ENCODE results near the gene CALCOCO1. TPM values are rescaled to one million over a fixed set of nuclear protein-coding genes. Genes with fewer than 3 reads are reported as not detected.

The CALCOCO1 gene
- total and polyA plus RNA-seq, 10 of the 15 experiments (the other 5 are each of a cell fraction or from before 2014, with no cell fraction given), result 2.8 to 55.9 (median 13.7) TPM

- in situ Hi-C loops (cut with MboI), result no loop called here
- DNase-seq (ENCODE audit: low read depth, low spot score) (no peak), FAIRE-seq (no peak), ATAC-seq (no peak)
- Histone ChIP-seq H3K27me3 (replicated peaks in 1 of 2; ENCODE audit: control insufficient read depth in 2 of 2, insufficient read depth in 2 of 2, low read length in 1 of 2) (peaks cover 0 to 6% of the 10 kb centered on the region in 2 experiments; a peak in 1 of 4 replicates), H3K79me2 (ENCODE audit: control insufficient read depth, insufficient read depth, low read length) (no peaks in the 10 kb centered on the region), H3K4me3 (no peak overlapping the region), H2AFZ (ENCODE audit: control insufficient read depth, low read depth, low read length) (no peak overlapping the region), H3K4me1 (ENCODE audit: control insufficient read depth, insufficient read depth, low read length) (no peaks in the 10 kb centered on the region), H3K4me2 (ENCODE audit: control insufficient read depth, insufficient read depth) (no peak overlapping the region), H4K20me1 (ENCODE audit: control insufficient read depth, insufficient read depth) (no peaks in the 10 kb centered on the region), H3K36me3 (ENCODE audit: control insufficient read depth in 2 of 2, insufficient read depth in 2 of 2, low read length in 1 of 2) (no peaks in the 10 kb centered on the region), H3K9me3 (replicated peaks; ENCODE audit: control insufficient read depth, insufficient read depth, low read length) (no peaks in the 10 kb centered on the region), H3K27ac (ENCODE audit: control insufficient read depth, insufficient read depth) (no peak overlapping the region), H3K9ac (ENCODE audit: control insufficient read depth, insufficient read depth, low read length) (no peak overlapping the region)
- no TSS peak for BruUV-seq (replicated peaks)
- intact Hi-C loops (cut with micrococcal nuclease; ENCODE audit: unreplicated experiment), result no loop called here
- TF ChIP-seq CTCF (IDR thresholded peaks at IDR 0.05 in 2 of 3, conservative IDR thresholded peaks at IDR 0.05 in 1 of 3; ENCODE audit: control insufficient read depth in 2 of 3, extremely low read depth in 1 of 3, insufficient read depth in 1 of 3, low read depth in 3 of 3, low read length in 3 of 3) (no peak), FOS (IDR thresholded peaks at IDR 0.05; ENCODE audit: borderline replicate concordance, extremely low read depth, insufficient read length) (no peak), DPF2 (IDR thresholded peaks at IDR 0.05) (no peak), IRF4 (IDR thresholded peaks at IDR 0.05; ENCODE audit: low read depth, low read length) (no peak), TARDBP (IDR thresholded peaks at IDR 0.05; ENCODE audit: borderline replicate concordance) (no peak), ZSCAN29 (IDR thresholded peaks at IDR 0.05) (no peak), CHD1 (IDR thresholded peaks at IDR 0.05; ENCODE audit: low read depth, low read length) (no peak), JUND (IDR thresholded peaks at IDR 0.05; ENCODE audit: low read depth, low read length) (no peak), ZZZ3 (IDR thresholded peaks at IDR 0.05; ENCODE audit: control insufficient read depth, insufficient read length, low read depth) (no peak), TCF3 (IDR thresholded peaks at IDR 0.05; ENCODE audit: borderline replicate concordance, insufficient read depth, low read depth, low read length) (no peak), KLF5 (IDR thresholded peaks at IDR 0.05; ENCODE audit: partially characterized antibody) (no peak), MYB (IDR thresholded peaks at IDR 0.05; ENCODE audit: borderline replicate concordance, low read depth, low read length) (no peak), NR2C2 (IDR thresholded peaks at IDR 0.05; ENCODE audit: borderline replicate concordance, control insufficient read depth, insufficient read length, low read depth) (no peak), SKIL (IDR thresholded peaks at IDR 0.05; ENCODE audit: low read depth, poor library complexity, severe bottlenecking) (no peak), NRF1 (conservative IDR thresholded peaks at IDR 0.05; ENCODE audit: low read depth, low read length) (no peak), MTA2 (IDR thresholded peaks at IDR 0.05; ENCODE audit: low read depth) (no peak)
- ChIA-PET SMC1A (ENCODE audit: uncharacterized antibody, unreplicated experiment) (interaction anchor here (0.5 to 1.4 kb wide), 2 partner anchors 20 to 34 kb away, joined by 3 read pairs; no protein-coding TSS in a partner anchor), POLR2A (no interaction called here), RAD21 (ENCODE audit: unreplicated experiment) (no interaction called here), CTCF (interaction anchor here (0.8 to 6.9 kb wide), 4 partner anchors 21 to 167 kb away, joined by 3 to 101 read pairs (median 6); no protein-coding TSS in a partner anchor)
- 63% methylated on average over 6 of the region's 6 CpGs for WGBS (ENCODE audit: insufficient coverage, insufficient replicate concordance, low lambda C conversion rate, missing lambda C conversion rate)
Measured at GRCh38 chr12:53710091-53710490, 17.2 kb downstream of the CALCOCO1 start.

Measured in GM12878 (cell line).